Measurements from ENCODE around the gene CDKL4.
"Not testable (repeated sequence)": the region's sequence is repeated elsewhere in the genome, so short reads cannot be mapped to it uniquely, and the experiment has no call there.

CDKL4 gene

DNA sequence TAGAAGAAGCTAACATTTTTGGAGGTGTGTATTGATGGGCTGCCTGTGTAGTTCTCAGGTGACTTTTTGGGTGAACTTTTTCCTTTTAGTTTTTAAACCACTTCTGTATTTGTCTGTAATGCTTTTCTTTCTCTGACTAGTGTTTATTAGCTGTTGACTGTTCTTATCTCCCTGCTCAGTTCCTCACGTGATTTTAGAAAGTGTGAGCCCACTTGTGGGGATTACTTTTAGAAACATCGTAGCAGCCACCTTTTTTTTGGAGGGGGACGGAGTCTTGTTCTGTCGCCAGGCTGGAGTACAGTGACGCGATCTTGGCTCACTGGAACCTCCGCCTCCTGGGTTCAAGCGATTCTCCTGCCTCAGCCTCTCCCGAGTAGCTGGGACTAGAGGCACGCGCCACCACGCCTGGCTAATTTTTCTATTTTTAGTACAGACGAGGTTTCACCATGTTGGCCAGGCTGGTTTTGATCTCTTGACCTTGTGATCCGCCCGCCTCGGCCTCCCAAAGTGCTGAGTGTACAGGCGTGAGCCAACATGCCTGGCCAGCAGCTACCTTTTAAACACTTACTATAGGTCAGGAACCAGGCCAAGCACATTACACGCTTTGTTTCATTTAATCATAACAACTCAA lies 9.2 kb upstream of the CDKL4 start:
- no peaks in the 10 kb centered on the region for H3K27me3 Mint-ChIP-seq
- no peak overlapping the region for H3K27ac Mint-ChIP-seq (ENCODE audit: low read depth)
- H3K4me1 Mint-ChIP-seq, result no peaks in the 10 kb centered on the region
- H3K4me3 Mint-ChIP-seq, result no peak overlapping the region
- H3K36me3 Mint-ChIP-seq (ENCODE audit: insufficient read depth), result peaks cover 4% of the 10 kb centered on the region
- H3K9me3 Mint-ChIP-seq, result no peaks in the 10 kb centered on the region
- ATAC-seq (replicated peaks; ENCODE audit: extremely low read depth, poor library complexity, severe bottlenecking), result no peak
- DNase-seq (ENCODE audit: low spot score in 2 of 2), result no peak

DNA sequence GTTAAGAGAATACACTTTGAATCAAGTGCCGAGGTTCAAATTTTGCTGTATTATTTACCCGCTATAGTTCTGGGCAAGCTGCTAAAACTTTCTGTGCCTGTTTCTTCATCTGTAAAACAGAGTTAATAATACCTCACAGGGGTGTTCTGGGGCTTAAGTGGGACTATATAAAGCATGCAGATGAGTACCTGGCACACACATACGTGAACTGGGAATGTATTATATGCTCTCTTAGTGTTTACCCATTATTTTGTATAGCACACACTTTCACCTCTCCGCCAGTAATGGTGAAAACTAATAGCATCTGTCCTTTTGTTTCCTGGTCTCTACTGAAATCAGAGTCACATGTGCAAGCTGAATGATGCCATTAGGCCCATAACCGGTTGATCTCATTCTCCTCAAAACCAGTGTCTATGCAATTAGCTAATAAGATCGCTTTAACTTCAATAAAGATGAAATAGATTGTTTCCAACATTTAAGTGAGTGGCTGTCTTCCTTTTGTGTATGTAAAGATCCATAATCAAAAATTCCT lies 3.8 kb upstream of the CDKL4 start:
- H3K27ac Mint-ChIP-seq (ENCODE audit: low read depth), result no peak overlapping the region
- no peak for ATAC-seq (replicated peaks; ENCODE audit: extremely low read depth, poor library complexity, severe bottlenecking)

DNA sequence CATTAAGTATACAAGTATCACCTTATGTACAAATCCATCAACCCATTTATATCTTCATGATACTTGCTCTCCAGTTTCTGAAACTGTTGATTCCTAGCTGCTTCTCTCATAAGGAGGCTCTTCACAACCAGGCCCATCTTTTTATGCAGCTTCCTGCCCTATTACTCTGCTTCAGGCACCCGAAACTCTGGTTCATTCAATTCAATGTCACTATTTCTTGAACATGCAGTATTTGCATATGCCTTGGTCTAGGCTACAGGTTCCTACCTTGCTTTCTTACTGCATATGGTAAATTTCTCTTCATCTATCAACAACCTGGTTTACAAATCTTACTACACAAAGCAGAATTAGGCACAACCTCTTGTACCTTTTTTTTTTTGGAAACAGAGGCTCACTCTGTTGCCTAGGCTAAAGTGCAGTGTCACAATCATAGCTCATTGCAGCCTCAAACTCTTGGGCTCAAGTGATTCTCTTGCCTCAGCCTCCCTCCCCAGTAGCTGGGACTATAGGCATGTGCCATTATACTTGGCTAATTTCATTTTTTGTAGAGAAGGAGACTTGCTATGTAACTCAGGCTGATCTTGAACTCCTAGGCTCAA lies 2.7 kb upstream of the CDKL4 start:
- no peaks in the 10 kb centered on the region for H3K27me3 Mint-ChIP-seq
- H3K9me3 Mint-ChIP-seq, result no peaks in the 10 kb centered on the region
- peaks cover 14% of the 10 kb centered on the region for H3K4me1 Mint-ChIP-seq
- DNase-seq (ENCODE audit: low spot score in 2 of 2) (no peak), ATAC-seq (replicated peaks; ENCODE audit: extremely low read depth, poor library complexity, severe bottlenecking) (no peak)
- no peak overlapping the region for H3K27ac Mint-ChIP-seq (ENCODE audit: low read depth)
- H3K4me3 Mint-ChIP-seq, result peak overlapping the region; percentile 7
- H3K36me3 Mint-ChIP-seq (ENCODE audit: insufficient read depth), result peaks cover 2% of the 10 kb centered on the region

More for the DNA sequence above, 3.8 kb upstream of the CDKL4 start:
- H3K27me3 Mint-ChIP-seq, result no peaks in the 10 kb centered on the region
- H3K4me1 Mint-ChIP-seq, result peaks cover 14% of the 10 kb centered on the region
- no peaks in the 10 kb centered on the region for H3K9me3 Mint-ChIP-seq
- H3K4me3 Mint-ChIP-seq, result no peak overlapping the region
- DNase-seq (ENCODE audit: low spot score in 2 of 2), result no peak
- H3K36me3 Mint-ChIP-seq (ENCODE audit: insufficient read depth), result peaks cover under 1% of the 10 kb centered on the region

DNA sequence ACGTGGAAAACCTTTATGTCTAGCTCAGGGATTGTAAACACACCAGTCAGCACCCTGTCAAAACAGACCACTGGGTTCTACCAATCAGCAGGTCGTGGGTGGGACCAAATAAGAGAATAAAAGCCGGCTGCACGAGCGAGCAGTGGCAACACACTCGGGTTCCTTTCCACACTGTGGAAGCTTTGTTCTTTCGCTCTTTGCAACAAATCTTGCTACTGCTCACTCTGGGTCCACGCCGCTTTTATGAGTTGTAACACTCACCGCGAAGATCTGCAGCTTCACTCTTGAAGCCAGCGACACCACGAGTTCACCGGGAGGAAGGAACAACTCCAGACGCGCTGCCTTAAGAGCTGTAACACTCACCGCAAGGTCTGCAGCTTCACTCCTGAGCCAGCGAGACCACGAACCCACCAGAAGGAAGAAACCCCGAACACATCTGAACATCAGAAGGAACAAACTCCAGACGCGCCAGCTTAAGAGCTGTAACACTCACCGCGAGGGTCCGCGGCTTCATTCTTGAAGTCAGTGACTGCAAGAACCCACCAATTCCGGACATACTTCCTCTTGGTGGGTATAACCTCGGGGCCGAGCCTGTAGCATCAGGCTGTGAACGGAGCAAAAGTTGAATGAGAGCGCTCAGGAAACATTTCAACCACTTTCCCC lies 1.3 kb upstream of the CDKL4 start:
- ATAC-seq (replicated peaks; ENCODE audit: extremely low read depth, poor library complexity, severe bottlenecking) (peak; percentile 37), DNase-seq (ENCODE audit: low spot score in 2 of 2) (peak in 1 of 2 donors; percentile 20)
- Mint-ChIP-seq H3K4me1 (peaks cover 14% of the 10 kb centered on the region), H3K27ac (ENCODE audit: low read depth) (peak overlapping the region; percentile 49), H3K4me3 (peak overlapping the region; percentile 88)
- not testable (repeated sequence) for H3K27me3 Mint-ChIP-seq; H3K9me3 Mint-ChIP-seq; H3K36me3 Mint-ChIP-seq (ENCODE audit: insufficient read depth)

DNA sequence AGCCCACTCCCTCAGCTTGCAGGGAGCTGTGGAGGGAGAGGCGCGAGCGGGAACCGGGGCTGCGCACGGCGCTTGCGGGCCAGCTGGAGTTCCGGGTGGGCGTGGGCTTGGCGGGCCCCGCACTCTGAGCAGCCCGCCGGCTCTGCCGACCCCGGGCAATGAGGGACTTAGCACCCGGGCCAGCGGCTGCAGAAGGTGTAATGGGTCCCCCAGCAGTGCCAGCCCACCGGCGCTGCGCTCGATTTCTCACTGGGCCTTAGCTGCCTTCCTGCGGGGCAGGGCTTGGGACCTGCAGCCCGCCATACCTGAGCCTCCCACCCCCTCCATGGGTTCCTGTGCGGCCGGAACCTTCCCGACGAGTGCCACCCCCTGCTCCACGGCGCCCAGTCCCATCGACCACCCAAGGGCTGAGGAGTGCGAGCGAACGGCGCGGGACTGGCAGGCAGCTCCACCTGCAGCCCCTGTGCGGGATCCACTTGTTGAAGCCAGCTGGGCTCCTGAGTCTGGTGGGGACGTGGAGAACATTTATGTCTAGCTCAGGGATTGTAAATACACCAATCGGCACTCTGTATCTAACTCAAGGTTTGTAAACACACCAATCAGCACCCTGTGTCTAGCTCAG lies 582 bp upstream of the CDKL4 start:
- DNase-seq (ENCODE audit: low spot score in 2 of 2); H3K27me3 Mint-ChIP-seq; H3K9me3 Mint-ChIP-seq; H3K36me3 Mint-ChIP-seq (ENCODE audit: insufficient read depth); ATAC-seq (replicated peaks; ENCODE audit: extremely low read depth, poor library complexity, severe bottlenecking): not testable (repeated sequence)
- Mint-ChIP-seq H3K4me3 (peak overlapping the region; percentile 88), H3K27ac (ENCODE audit: low read depth) (peak overlapping the region; percentile 49), H3K4me1 (peaks cover 14% of the 10 kb centered on the region)

DNA sequence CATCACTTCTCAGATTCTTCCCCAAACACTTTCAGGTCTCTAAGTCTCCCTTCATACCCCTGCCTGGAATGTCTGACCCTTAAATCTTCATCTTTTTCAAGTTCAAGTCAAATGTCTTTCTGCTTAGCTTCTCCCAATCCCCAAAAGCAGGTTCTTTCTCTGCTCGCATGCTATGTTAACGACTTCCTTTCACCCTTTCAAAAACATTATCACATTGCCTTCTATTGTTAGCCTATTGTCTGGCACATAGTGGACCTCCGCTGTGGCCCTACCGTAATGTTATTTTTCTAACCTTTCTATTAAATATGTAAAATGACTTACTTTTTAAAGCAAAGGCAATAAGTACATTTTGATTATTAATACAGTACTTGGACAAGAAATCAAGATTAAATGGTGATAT lies 2.2 kb downstream of the CDKL4 start:
- no peak for DNase-seq (ENCODE audit: low spot score in 2 of 2)
- no peak for ATAC-seq (replicated peaks; ENCODE audit: extremely low read depth, poor library complexity, severe bottlenecking)
- Mint-ChIP-seq H3K27ac (ENCODE audit: low read depth) (no peak overlapping the region), H3K27me3 (no peaks in the 10 kb centered on the region), H3K4me3 (no peak overlapping the region), H3K9me3 (no peaks in the 10 kb centered on the region), H3K36me3 (ENCODE audit: insufficient read depth) (peaks cover 2% of the 10 kb centered on the region), H3K4me1 (peaks cover 14% of the 10 kb centered on the region)

DNA sequence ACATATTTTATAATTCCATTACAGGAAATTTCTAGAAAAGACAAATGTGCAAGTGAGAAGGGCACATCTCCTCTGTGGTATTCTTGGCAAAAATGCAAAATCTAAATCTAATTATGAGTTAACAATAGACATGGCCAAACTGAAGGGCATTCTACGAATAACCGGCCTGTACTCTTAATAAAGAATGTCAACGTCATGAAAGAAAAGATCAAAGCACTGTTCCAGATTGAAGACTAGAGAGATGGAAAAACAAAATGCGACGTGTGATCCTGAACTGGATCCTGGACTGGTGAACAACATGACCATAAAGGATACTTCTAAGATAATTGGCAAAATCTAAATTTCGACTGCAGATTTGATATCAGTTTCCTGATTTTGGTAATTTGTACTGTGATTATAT lies 3.0 kb downstream of the CDKL4 start:
- no peak overlapping the region for H3K27ac Mint-ChIP-seq (ENCODE audit: low read depth)
- H3K36me3 Mint-ChIP-seq (ENCODE audit: insufficient read depth), result peaks cover 2% of the 10 kb centered on the region
- H3K27me3 Mint-ChIP-seq, result no peaks in the 10 kb centered on the region
- H3K4me1 Mint-ChIP-seq, result peaks cover 14% of the 10 kb centered on the region
- DNase-seq (ENCODE audit: low spot score in 2 of 2), result no peak
- peaks cover 1% of the 10 kb centered on the region for H3K9me3 Mint-ChIP-seq
- no peak overlapping the region for H3K4me3 Mint-ChIP-seq
- ATAC-seq (replicated peaks; ENCODE audit: extremely low read depth, poor library complexity, severe bottlenecking), result no peak

DNA sequence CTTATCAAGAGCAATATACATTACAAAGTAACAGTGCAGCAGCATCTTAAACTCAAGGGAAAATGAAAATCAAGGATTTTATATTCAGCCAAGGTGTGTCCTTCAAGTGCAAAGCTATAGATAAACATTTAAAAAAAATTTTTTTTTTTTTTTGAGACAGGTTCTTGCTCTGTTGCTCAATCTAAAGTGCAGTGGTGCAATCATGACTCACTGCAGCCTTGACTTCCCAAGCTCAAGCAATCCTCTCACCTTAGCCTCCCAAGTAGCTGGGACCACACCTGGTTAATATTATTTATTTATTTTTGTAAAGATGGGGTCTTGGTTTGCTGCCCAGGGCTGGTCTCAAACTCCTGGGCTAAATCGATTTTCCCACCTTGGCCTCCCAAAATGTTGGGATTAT lies 9.0 kb downstream of the CDKL4 start:
- ATAC-seq (replicated peaks; ENCODE audit: extremely low read depth, poor library complexity, severe bottlenecking), result no peak
- H3K27me3 Mint-ChIP-seq, result no peaks in the 10 kb centered on the region
- no peak overlapping the region for H3K27ac Mint-ChIP-seq (ENCODE audit: low read depth)
- peaks cover 6% of the 10 kb centered on the region for H3K9me3 Mint-ChIP-seq
- no peak overlapping the region for H3K4me3 Mint-ChIP-seq
- DNase-seq (ENCODE audit: low spot score in 2 of 2), result no peak
- no peaks in the 10 kb centered on the region for H3K4me1 Mint-ChIP-seq
- no peaks in the 10 kb centered on the region for H3K36me3 Mint-ChIP-seq (ENCODE audit: insufficient read depth)

DNA sequence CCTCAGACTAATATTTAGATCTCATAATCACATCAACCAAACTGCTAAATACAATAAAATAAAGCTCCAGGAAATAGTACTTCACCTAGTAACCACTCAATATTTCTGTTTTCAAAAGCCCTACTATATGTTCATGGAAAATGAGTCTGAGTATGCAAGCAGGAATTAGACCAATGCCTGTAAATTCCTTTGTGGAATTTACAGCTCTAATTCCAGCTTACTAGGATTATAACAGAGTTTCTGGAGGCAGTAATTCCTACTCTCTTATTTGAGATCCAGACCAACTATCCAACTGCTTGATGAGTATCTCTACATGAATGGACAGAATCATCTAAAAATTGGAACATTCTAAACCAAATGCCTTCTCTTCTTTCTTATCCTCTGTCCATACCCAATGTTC lies 11.6 kb downstream of the CDKL4 start:
- ATAC-seq (replicated peaks; ENCODE audit: extremely low read depth, poor library complexity, severe bottlenecking) (no peak), DNase-seq (ENCODE audit: low spot score in 2 of 2) (no peak)
- Mint-ChIP-seq H3K9me3 (peaks cover 6% of the 10 kb centered on the region), H3K4me3 (no peak overlapping the region), H3K27ac (ENCODE audit: low read depth) (no peak overlapping the region), H3K36me3 (ENCODE audit: insufficient read depth) (no peaks in the 10 kb centered on the region), H3K4me1 (peaks cover 18% of the 10 kb centered on the region), H3K27me3 (no peaks in the 10 kb centered on the region)

DNA sequence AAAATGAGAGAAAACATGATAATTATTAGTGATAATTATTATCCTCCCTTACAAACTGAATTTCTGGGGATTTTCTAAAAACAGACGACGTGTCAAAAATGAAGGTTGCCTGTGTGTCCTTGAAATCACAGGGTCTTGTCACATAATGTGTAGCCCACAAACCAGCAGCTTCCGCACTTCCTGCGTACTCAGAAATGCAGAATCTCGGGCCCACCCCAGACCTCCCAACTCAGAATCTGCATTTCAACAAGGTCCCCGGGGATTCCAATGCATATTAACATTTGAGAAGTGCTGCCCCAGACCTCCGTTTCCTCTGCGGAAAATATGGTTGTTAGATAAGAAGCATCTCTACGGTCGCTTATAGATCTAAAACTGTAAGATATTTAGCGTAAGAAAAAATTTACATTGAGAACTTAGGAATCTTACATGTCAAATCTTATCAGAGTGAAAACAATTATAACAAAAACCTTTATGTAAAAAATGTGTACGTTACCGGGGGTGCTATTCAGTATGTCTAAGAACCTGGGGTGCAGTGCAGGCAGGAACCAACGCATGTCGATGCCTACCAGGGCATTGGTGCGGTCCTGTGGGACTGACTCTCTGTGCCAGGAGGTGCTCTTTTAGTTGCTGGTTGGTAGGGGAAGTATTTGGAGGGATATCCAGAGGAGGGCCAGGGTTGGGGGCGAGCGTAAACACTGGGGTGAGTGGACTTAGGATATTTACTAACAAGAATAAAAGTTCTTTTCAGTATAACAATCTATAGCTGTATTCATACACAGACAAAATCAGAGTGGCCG lies 15.2 kb downstream of the CDKL4 start:
- DNase-seq (ENCODE audit: low spot score in 2 of 2) (no peak), ATAC-seq (replicated peaks; ENCODE audit: extremely low read depth, poor library complexity, severe bottlenecking) (peak; percentile 13)
- no peaks in the 10 kb centered on the region for H3K27me3 Mint-ChIP-seq

DNA sequence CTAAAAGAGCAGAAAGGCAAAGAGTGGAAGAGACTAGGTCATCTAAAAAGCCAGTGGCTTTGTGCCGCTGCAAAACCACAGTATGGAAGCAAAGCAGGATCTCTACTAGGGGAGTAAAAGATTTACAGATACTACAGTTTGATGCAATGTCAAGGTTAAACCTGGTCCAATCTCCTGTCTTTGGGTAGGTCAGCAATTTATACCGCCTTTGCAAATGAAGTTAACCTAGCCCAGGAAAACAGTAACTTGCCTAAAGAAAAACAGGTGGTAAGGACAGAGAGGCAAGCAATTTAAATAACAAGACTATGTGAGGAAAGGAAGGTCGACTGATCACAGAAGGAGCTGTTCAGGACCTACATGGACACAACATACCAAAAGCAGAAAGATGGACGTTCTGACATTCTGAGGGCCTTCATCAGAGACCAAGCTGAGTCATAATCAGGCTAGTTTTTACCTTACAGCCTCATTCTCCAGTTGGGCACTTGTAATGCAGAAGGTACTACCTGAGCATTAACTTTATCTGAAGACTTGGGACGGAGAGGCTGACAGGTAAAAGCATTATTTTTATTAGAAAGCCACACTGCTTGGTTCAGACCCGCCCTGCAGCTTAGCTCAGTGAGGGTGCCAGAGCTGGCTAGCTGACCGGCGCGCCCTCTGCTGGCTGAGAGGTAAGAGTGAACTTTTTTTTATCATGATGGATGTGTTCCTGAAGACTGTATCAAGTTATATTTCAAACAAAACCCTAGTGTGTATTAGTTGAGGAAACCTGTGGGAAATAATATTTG lies 15.9 kb downstream of the CDKL4 start:
- peaks cover 2% of the 10 kb centered on the region for H3K36me3 Mint-ChIP-seq (ENCODE audit: insufficient read depth)
- DNase-seq (ENCODE audit: low spot score in 2 of 2), result peak; percentile 59 to 69
- no peaks in the 10 kb centered on the region for H3K27me3 Mint-ChIP-seq
- no peak overlapping the region for H3K27ac Mint-ChIP-seq (ENCODE audit: low read depth)
- peaks cover 21% of the 10 kb centered on the region for H3K4me1 Mint-ChIP-seq
- peak overlapping the region; percentile 43 for H3K4me3 Mint-ChIP-seq
- ATAC-seq (replicated peaks; ENCODE audit: extremely low read depth, poor library complexity, severe bottlenecking), result peak; percentile 80
- no peaks in the 10 kb centered on the region for H3K9me3 Mint-ChIP-seq

More for the DNA sequence above, 15.2 kb downstream of the CDKL4 start:
- Mint-ChIP-seq H3K36me3 (ENCODE audit: insufficient read depth) (peaks cover 2% of the 10 kb centered on the region), H3K4me1 (peaks cover 21% of the 10 kb centered on the region), H3K9me3 (no peaks in the 10 kb centered on the region), H3K4me3 (peak overlapping the region; percentile 43), H3K27ac (ENCODE audit: low read depth) (no peak overlapping the region)

Measured in central memory CD8-positive, alpha-beta T cell (primary cell).